Measurements from ENCODE around the gene DOCK2. TPM values are rescaled to one million over a fixed set of nuclear protein-coding genes. Genes with fewer than 3 reads are reported as not detected.

DOCK2 gene
- total RNA-seq, 6 donors from 2014 or later = 46.7 to 150 (median 73.8) TPM

DNA sequence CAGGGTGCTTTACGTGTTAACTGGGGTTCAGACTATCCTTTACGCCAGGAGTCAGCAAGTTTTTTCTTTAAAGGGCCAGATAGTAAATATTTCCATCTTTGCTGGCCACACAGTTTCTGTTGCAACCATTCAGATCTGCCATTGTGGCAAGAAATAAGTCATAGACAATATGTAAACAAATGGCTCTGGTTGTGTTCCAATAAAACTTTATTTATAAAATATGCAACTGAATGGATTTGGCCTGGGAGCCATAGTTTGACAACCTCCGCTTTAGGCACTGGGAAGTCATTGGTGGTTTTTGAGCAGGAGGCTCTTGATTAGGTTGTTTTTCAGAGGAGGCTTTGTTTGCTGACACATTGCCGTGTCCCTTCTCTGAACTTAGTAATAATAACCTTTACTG lies 252.5 kb downstream of the DOCK2 start:
- H3K36me3 ChIP-seq = no peaks in the 10 kb centered on the region
- no peak for ATAC-seq (ENCODE audit: low FRiP score in 2 of 2)
- no peaks in the 10 kb centered on the region for H3K27me3 ChIP-seq
- no peak overlapping the region for H3K4me3 ChIP-seq
- no peaks in the 10 kb centered on the region for H3K9me3 ChIP-seq
- H3K4me1 ChIP-seq = no peaks in the 10 kb centered on the region
- no peak overlapping the region for H3K27ac ChIP-seq
- DNase-seq = no peak
- 81 to 82% methylated on average over 4 of the region's 4 CpGs for WGBS, 2 donors
- TF ChIP-seq POLR2A (IDR thresholded peaks at IDR 0.05) = no peak
- TF ChIP-seq EP300 (IDR thresholded peaks at IDR 0.05) = no peak
- TF ChIP-seq, protein P1, sequence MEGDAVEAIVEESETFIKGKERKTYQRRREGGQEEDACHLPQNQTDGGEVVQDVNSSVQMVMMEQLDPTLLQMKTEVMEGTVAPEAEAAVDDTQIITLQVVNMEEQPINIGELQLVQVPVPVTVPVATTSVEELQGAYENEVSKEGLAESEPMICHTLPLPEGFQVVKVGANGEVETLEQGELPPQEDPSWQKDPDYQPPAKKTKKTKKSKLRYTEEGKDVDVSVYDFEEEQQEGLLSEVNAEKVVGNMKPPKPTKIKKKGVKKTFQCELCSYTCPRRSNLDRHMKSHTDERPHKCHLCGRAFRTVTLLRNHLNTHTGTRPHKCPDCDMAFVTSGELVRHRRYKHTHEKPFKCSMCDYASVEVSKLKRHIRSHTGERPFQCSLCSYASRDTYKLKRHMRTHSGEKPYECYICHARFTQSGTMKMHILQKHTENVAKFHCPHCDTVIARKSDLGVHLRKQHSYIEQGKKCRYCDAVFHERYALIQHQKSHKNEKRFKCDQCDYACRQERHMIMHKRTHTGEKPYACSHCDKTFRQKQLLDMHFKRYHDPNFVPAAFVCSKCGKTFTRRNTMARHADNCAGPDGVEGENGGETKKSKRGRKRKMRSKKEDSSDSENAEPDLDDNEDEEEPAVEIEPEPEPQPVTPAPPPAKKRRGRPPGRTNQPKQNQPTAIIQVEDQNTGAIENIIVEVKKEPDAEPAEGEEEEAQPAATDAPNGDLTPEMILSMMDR (IDR thresholded peaks at IDR 0.05) = no peak
- TF ChIP-seq POLR2AphosphoS5 (IDR thresholded peaks at IDR 0.05) = no peak

DNA sequence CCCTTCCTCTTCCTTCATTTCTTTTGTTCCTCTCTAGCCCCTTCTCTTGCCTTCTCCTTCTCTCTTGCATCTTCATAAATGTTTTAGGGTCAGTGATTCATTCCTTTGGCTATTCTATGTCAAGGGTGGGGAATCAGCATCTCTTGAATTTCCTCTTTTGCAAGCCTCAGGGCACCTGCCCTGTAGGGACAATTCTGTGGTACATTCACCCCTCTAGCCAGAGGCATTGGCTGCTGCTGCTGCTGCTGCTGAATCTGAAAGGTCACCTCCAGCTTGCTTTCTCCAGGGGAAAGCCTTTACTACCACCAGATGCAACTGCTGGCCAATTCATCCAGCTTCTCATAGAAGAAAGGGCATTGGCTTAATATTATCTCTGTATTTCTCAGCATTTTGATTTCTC lies 255.9 kb downstream of the DOCK2 start:
- DNase-seq = no peak
- no peaks in the 10 kb centered on the region for H3K36me3 ChIP-seq
- no peak overlapping the region for H3K27ac ChIP-seq
- H3K27me3 ChIP-seq = no peaks in the 10 kb centered on the region
- H3K9me3 ChIP-seq = no peaks in the 10 kb centered on the region
- TF ChIP-seq, protein P1 (IDR thresholded peaks at IDR 0.05) = no peak
- TF ChIP-seq POLR2AphosphoS5 (IDR thresholded peaks at IDR 0.05) (no peak), POLR2A (IDR thresholded peaks at IDR 0.05) (no peak), EP300 (IDR thresholded peaks at IDR 0.05) (no peak)
- no peak for ATAC-seq (ENCODE audit: low FRiP score in 2 of 2)
- H3K4me3 ChIP-seq = no peak overlapping the region
- H3K4me1 ChIP-seq = no peaks in the 10 kb centered on the region

DNA sequence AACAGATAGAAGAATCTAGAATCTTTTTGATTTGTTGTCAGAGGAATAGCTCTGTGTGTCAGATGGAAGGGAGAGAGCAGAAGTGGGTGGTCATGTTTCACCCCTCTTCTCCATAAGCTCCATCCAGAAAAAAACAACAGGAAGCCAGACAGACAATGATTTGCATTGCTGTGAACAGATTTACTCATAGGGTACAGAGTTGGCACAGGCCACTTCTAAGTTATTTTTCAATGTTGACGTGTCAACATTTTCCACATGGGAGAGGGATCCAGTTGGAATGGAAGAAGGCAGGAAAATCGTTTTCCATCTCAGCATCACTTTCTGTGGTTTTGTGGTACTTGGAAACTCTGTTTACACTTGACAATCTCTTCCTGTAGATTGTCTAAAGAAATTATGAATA lies 256.5 kb downstream of the DOCK2 start:
- ATAC-seq (ENCODE audit: low FRiP score in 2 of 2) (no peak), DNase-seq (no peak)
- no peaks in the 10 kb centered on the region for H3K9me3 ChIP-seq
- no peak overlapping the region for H3K4me3 ChIP-seq
- H3K27me3 ChIP-seq = no peaks in the 10 kb centered on the region
- TF ChIP-seq POLR2AphosphoS5 (IDR thresholded peaks at IDR 0.05) (no peak), EP300 (IDR thresholded peaks at IDR 0.05) (no peak), POLR2A (IDR thresholded peaks at IDR 0.05) (no peak)
- TF ChIP-seq, protein P1 (IDR thresholded peaks at IDR 0.05) = no peak
- H3K4me1 ChIP-seq = no peaks in the 10 kb centered on the region
- no peaks in the 10 kb centered on the region for H3K36me3 ChIP-seq
- H3K27ac ChIP-seq = no peak overlapping the region
- 47 to 61% methylated on average over 2 of the region's 2 CpGs for WGBS, 2 donors

DNA sequence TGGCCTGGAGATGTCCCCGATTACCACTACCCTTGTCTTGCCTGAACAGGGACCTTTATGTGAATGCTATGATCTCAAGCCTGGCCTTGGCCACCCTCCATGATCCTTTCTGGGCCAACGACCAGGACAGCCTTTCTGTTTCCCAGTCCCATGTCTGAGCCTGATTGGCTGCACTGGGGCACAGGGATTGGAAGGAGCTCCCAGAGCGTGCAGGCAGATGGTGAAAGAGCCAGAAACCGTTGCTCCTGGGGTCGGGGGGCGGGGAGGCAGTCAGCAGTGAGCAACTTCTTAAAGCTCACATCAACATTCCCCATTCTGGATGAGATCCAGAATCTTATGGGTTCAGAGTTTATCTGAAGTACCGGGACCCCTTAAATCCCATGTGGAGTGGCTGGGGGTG lies 258.9 kb downstream of the DOCK2 start:
- H3K27me3 ChIP-seq = no peaks in the 10 kb centered on the region
- 50 to 69% methylated on average over 7 of the region's 7 CpGs for whole genome bisulfite sequencing, 2 donors
- ATAC-seq (ENCODE audit: low FRiP score in 2 of 2) (no peak), DNase-seq (no peak)
- no peak overlapping the region for H3K4me3 ChIP-seq
- no peak overlapping the region for H3K27ac ChIP-seq
- no peaks in the 10 kb centered on the region for H3K9me3 ChIP-seq
- no peak for TF ChIP-seq POLR2AphosphoS5 (IDR thresholded peaks at IDR 0.05)
- TF ChIP-seq EP300 (IDR thresholded peaks at IDR 0.05) = no peak
- TF ChIP-seq, protein P1 (IDR thresholded peaks at IDR 0.05) = no peak
- TF ChIP-seq POLR2A (IDR thresholded peaks at IDR 0.05) = no peak
- no peaks in the 10 kb centered on the region for H3K4me1 ChIP-seq
- H3K36me3 ChIP-seq = no peaks in the 10 kb centered on the region

DNA sequence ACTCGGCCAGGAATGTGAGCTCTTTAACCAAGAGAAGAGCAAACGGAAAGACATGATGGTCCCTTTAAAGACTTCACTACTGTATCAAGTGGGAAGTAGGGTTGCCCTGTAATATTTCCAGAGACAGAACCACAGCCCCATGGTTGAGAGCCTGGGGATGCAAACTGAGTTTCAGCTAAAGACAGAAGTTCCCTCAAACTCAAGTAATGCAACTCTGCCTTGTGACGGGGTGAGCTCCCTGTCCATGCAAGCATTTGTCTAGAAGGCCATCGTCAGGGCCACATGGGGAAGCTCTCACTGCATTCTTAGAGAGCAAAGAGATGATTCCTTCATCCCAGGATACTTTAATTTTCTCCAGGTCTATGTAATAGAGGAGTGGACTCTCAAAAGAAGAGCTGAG lies 260.4 kb downstream of the DOCK2 start:
- no peak for ATAC-seq (ENCODE audit: low FRiP score in 2 of 2)
- H3K9me3 ChIP-seq = no peaks in the 10 kb centered on the region
- no peak for DNase-seq
- no peak overlapping the region for H3K4me3 ChIP-seq
- H3K27me3 ChIP-seq = no peaks in the 10 kb centered on the region
- 85 to 90% methylated on average over 4 of the region's 4 CpGs for WGBS, 2 donors
- TF ChIP-seq POLR2A (IDR thresholded peaks at IDR 0.05) (no peak), POLR2AphosphoS5 (IDR thresholded peaks at IDR 0.05) (no peak), EP300 (IDR thresholded peaks at IDR 0.05) (no peak)
- TF ChIP-seq, protein P1 (IDR thresholded peaks at IDR 0.05) = no peak
- no peak overlapping the region for H3K27ac ChIP-seq
- H3K36me3 ChIP-seq = no peaks in the 10 kb centered on the region
- no peaks in the 10 kb centered on the region for H3K4me1 ChIP-seq

Measured in upper lobe of left lung (tissue), 6 donors.